Bronchial epithelial cell (primary cell): ENCODE measurements around the gene EIF2B5. TPM values are rescaled to one million over a fixed set of nuclear protein-coding genes. Genes with fewer than 3 reads are reported as not detected.

ENCODE experiments used
- DNase-seq: peaks from one replicate; pipeline ENCODE4 v3.0.0-alpha.2; 2010; ENCODE audit warnings: low read depth
- FAIRE-seq: peaks from 2 replicates; lab custom pipeline; 2011; peaks lifted over from hg19 to GRCh38; lab: Jason Lieb, UNC
- H3K27me3 ChIP-seq: 2 replicates; pipeline ENCODE4 v1.5.1; 2011; ENCODE audit warnings: low read length; ENCODE audit not compliant: control insufficient read depth, insufficient read depth
- H3K36me3 ChIP-seq: 2 replicates; pipeline ENCODE4 v1.5.1; 2011; ENCODE audit warnings: low read length; ENCODE audit not compliant: control insufficient read depth, insufficient read depth
- H3K4me3 ChIP-seq: 2 replicates; pipeline ENCODE4 v1.5.1; 2011; ENCODE audit warnings: mild to moderate bottlenecking, low read depth, low read length, control low read depth
- CTCF ChIP-seq: IDR thresholded peaks from 2 replicates; pipeline ENCODE4 v1.5.1; 2011; ENCODE audit warnings: mild to moderate bottlenecking, moderate library complexity, low read length, control low read depth, inconsistent platforms; ENCODE audit not compliant: insufficient read depth, severe bottlenecking
- total RNA-seq: library from RNA; depleted of rRNA; stranded (reverse); fragments of >200 nt; gene quantifications from 2 replicates; pipeline ENCODE4 v1.2.1, GENCODE V29; 2014

The EIF2B5 gene
- total RNA-seq, 1 donor from 2014 or later: 46.1 TPM

DNA sequence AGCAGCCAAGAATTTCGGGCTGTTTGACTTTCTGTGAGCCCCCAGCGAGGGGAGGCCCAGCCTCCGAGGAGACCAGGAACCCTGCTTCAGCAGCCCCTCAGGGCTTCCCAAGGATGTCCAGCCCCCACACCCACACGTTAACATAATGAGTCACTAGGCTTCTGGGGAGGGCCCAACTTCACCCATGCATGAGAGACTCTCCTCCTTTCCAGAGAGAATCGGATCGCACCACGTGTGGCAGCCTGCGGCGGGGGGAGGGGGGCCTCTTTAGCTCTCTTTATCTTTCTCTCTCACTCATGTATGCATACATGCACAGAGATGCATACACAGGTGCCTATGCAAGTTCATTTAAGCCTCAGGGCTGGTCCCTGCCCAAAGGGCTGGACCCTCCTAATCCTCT is 36.4 kb downstream of the EIF2B5 start:
- FAIRE-seq: no peak
- Histone ChIP-seq H3K27me3 (no peaks in the 10 kb centered on the region), H3K4me3 (no peak overlapping the region), H3K36me3 (peaks cover 10% of the 10 kb centered on the region)
- peak; percentile 59 for DNase-seq
- no peak for TF ChIP-seq CTCF

DNA sequence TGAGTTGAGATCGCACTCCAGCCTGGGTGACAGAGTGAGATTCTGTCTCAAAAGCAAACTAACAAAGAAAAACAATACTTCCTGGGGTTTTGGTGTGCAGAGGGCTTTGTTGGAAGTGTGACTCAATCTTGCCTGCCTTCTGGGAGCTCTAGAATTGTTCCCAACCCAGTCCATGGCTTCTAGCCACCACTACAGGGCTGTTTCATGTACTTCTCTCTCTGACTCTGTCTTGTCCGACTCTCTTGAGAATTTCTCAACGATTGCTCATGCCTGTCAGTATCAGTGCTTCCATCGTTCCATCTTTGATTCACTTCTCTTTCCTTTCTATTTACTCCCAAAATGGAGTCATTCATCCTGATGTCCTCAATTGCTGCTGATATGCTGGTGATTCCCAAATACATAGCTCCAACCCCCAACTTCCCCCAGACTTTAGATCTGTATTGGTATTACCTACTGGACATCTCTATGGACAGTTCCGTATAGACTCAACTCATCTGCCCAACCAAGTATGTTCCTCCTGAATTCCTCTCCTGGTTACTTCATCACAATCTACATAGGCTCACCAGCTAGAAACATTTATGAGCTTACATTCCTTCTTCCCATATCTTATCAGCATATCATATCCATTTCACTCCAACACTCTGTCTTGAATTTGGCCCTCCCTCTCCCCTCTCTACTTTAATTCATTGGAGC is 37.7 kb downstream of the EIF2B5 start:
- no peak overlapping the region for H3K4me3 ChIP-seq
- H3K36me3 ChIP-seq: peaks cover 15% of the 10 kb centered on the region
- FAIRE-seq: no peak
- no peak for TF ChIP-seq CTCF
- DNase-seq: peak; percentile 62
- no peaks in the 10 kb centered on the region for H3K27me3 ChIP-seq

DNA sequence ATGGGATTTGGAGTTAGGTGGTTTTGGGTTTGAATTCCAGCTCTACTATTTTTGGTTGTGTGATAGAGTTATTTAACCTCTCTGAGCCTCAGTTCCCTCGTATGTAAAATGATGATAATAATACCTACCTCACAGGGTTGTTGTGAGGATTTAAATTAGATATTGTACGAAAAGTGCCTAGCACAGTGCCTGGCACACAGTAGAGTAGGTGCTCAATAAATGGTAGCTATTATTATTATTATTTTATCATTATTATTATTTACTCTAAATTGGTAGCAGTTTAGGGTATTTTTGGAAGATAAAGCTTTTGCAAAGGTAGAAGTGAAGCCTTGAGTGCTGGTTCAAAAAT is 38.2 kb downstream of the EIF2B5 start:
- DNase-seq (no peak), FAIRE-seq (no peak)
- Histone ChIP-seq H3K27me3 (no peaks in the 10 kb centered on the region), H3K36me3 (peaks cover 18% of the 10 kb centered on the region), H3K4me3 (no peak overlapping the region)
- TF ChIP-seq CTCF: no peak

- H3K36me3 ChIP-seq: peaks cover 26% of the 10 kb centered on the region
- H3K4me3 ChIP-seq: no peak overlapping the region
- no peaks in the 10 kb centered on the region for H3K27me3 ChIP-seq
- DNase-seq: no peak
- no peak for TF ChIP-seq CTCF
- no peak for FAIRE-seq
Measured at GRCh38 chr3:184174284-184174645, 39.1 kb downstream of the EIF2B5 start.

- H3K36me3 ChIP-seq: peaks cover 30% of the 10 kb centered on the region
- peak; percentile 22 for TF ChIP-seq CTCF
- H3K4me3 ChIP-seq: peak within 1 kb of the TSS; percentile 95
- no peaks in the 10 kb centered on the region for H3K27me3 ChIP-seq
- DNase-seq: peak; percentile 98
- FAIRE-seq: no peak
Measured at GRCh38 chr3:184174646-184175492, 39.7 kb downstream of the EIF2B5 start, which contains the start of gene AP2M1. Gene AP2M1, plus strand, starts transcription at chr3:184174855. Its CDS starts 2,139 bp downstream, at chr3:184176994.
